ENCODE data around the gene CRYBB3.
"Not testable (repeated sequence)": the region's sequence is repeated elsewhere in the genome, so short reads cannot be mapped to it uniquely, and the experiment has no call there.

CRYBB3 gene

DNA sequence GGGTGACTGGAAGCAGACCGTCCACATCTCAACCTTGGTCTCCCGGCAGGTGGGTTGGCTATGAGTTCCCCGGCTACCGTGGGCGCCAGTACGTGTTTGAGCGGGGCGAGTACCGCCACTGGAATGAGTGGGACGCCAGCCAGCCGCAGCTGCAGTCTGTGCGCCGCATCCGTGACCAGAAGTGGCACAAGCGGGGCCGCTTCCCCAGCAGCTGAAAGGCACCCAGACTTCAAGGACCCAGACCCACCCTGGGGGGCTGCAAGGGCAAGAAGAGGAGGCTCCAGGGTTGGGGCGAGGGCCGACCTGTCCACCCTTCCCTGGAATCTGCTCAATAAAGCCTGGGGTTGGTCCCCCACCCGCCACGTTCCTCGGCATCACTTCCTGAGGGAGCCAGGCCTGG is 7.3 kb downstream of the CRYBB3 start:
- no peak for DNase-seq (ENCODE audit: low spot score)

- DNase-seq (ENCODE audit: low spot score) = no peak
These were observed 8.0 kb downstream of the CRYBB3 start for GRCh38 chr22:25207553-25208157.

GRCh38 chr22:25208328-25208727 is 8.7 kb downstream of the CRYBB3 start:
- DNase-seq (ENCODE audit: low spot score) = no peak

- DNase-seq (ENCODE audit: low spot score) = no peak
These were observed 9.3 kb downstream of the CRYBB3 start for GRCh38 chr22:25208743-25209505.

DNA sequence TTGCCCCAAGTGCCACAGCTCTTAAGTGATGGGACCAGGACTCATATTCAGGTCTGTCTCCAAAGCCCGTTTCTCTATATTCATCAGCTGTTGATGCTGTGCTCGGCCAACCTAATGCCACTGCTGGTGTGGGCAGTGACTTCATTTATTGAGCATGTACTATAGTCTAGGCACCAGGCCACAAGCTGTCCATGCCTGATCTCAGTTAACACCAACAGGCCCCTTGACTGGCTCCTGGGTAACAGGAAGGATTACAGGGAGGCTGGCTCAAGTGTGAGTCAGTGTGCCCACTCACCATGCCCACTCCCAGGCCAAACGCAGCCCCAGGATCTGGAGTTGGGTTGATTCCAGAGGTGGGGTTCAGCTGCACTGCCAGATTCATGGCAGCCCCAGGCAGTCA is 11.1 kb downstream of the CRYBB3 start:
- no peak for DNase-seq (ENCODE audit: low spot score)

- no peak for DNase-seq (ENCODE audit: low spot score)
These were observed 12.7 kb downstream of the CRYBB3 start for GRCh38 chr22:25212337-25212736.

GRCh38 chr22:25213221-25213620 is 13.6 kb downstream of the CRYBB3 start:
- DNase-seq (ENCODE audit: low spot score) = no peak

DNA sequence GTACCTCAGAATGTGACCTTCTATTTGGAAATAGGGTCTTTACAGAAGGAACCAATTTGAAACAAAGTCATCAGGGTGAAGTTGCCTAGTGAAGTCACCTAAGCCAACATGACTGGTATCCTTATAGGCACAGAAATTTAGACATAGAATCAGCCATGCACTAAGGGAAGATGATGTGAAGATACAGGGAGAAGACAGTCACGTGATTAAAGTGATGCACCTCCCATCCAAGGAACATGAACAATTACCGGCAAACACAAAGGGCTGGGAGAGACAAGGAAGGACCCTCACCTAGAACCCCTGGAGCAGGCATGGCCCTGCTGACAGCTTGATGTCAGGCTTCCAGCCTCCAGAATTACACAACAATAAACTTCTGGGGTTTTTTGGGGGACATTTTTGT is 16.6 kb downstream of the CRYBB3 start:
- DNase-seq (ENCODE audit: low spot score) = no peak

DNA sequence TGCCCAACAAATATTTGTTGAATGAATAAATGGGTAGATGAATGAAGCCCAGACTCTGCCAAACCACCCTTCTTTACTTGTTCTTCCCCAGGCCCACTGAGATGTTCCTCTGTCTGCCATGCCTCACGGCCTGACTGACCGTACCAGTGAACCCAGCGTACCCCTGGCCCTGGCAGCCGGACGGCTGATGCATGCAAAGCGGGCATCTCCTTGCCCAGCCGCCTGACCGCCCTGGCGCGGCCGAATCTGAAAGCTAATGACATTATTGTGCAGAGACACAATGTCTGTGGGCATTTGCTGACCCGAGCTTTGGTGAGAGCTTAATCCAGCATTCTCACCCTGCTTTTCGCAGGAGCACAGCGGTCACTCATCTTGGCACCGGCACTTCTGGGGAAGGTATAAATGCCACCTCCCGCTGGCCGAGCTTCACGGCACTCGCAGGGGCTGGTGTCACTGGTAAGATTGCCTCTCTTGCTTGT is 19.6 kb downstream of the CRYBB3 start, which contains the start of gene CRYBB2:
Gene CRYBB2, plus strand, starts transcription at position 429 of the 479 bp plus-strand sequence. CDS start 1,791 bp downstream, outside the sequence.
- DNase-seq (ENCODE audit: low spot score) = no peak

GRCh38 chr22:25219948-25220442 is 20.3 kb downstream of the CRYBB3 start:
- no peak for DNase-seq (ENCODE audit: low spot score)

DNA sequence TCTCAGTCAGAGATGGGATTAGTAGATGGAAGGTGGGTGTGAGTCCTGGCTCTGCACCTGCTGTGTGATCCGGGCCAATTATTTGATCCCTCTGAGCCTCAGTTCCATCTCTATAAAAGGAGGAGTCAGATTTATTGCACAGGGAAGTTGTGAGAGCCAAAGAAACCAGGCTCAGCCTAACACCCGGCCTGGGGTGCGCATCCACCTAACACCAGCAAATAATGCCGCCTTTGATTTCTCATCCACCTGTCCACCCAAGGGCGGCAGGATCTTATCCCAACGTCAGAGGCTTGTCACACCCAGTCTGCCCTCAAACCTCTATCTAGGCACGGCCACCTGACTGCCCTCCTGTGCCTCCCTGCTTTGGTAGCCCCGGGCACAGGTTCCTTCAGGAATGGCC is 22.1 kb downstream of the CRYBB3 start:
- no peak for DNase-seq (ENCODE audit: low spot score)

GRCh38 chr22:25223269-25223850 is 23.7 kb downstream of the CRYBB3 start:
- no peak for DNase-seq (ENCODE audit: low spot score)

- DNase-seq (ENCODE audit: low spot score) = no peak
These were observed 29.2 kb downstream of the CRYBB3 start for GRCh38 chr22:25228822-25229221.

GRCh38 chr22:25230760-25231159 is 31.1 kb downstream of the CRYBB3 start:
- not testable (repeated sequence) for DNase-seq (ENCODE audit: low spot score)

GRCh38 chr22:25232301-25232700 is 32.6 kb downstream of the CRYBB3 start:
- no peak for DNase-seq (ENCODE audit: low spot score)

DNA sequence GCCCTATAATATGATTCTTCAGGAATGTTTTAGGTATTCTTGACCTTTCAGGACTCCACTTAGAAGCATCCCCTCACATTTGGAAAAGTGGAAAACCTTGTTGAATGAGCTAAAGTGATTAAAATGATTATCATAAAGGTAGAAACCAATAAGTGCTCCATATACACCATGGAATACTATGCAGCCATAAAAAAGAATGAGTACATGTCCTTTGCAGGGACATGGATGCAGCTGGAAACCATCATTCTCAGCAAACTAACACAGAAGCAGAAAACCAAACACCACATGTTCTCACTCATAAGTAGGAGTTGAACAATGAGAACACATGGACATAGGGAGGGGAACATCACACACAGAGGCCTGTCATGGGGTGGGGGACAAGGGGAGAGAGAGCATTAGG is 34.0 kb downstream of the CRYBB3 start:
- not testable (repeated sequence) for DNase-seq (ENCODE audit: low spot score)

- DNase-seq (ENCODE audit: low spot score) = peak; percentile 82
These were observed 36.1 kb downstream of the CRYBB3 start for GRCh38 chr22:25235547-25236290.

GRCh38 chr22:25236417-25236816 is 36.8 kb downstream of the CRYBB3 start:
- no peak for DNase-seq (ENCODE audit: low spot score)

DNA sequence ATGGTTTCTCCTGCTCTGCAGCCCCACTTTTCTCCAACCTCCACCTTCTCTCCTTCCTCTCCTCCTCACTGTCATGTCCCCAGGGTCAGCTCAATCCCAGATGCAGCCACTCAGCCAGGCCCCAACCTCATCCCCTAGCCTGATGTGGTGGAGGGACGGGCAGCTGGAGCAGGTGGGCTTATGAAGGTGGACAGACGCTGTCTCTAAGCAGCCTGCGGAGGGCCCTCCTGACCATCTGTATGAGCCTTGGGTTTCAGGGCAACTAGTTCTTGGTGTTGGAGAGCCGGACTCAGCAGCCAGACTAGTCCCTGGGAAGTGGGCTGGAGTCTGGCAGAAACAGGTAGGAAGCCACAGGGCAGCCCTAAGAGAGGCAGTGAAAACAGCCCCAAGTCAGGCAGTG is 37.8 kb downstream of the CRYBB3 start:
- no peak for DNase-seq (ENCODE audit: low spot score)

DNA sequence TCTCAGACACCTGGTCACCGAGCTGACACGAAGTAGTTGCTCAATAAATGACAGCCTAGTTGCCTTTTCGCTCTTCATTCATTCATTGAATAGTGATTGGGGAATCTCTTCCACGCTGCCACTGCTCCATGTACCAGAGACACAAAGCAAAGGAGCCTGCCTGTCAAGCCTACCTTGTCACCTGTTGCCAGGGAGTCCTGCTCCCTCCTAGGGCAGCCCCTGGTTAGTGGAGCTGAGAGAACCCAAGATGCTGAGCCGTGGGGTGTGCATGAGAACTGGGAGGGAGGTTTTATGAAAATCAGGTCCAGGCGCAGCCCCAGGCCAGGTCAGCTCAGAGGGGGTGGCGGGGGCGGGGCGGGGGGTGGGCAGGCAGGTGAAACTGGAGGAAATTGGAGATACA is 38.4 kb downstream of the CRYBB3 start:
- DNase-seq (ENCODE audit: low spot score) = not testable (repeated sequence)

- DNase-seq (ENCODE audit: low spot score) = not testable (repeated sequence)
These were observed 55.5 kb downstream of the CRYBB3 start for GRCh38 chr22:25255169-25255568.

All from NAMALWA (cell line).